ENCODE data around the gene CMPK2.
"Not testable (repeated sequence)": the region's sequence is repeated elsewhere in the genome, so short reads cannot be mapped to it uniquely, and the experiment has no call there.

The CMPK2 gene

DNA sequence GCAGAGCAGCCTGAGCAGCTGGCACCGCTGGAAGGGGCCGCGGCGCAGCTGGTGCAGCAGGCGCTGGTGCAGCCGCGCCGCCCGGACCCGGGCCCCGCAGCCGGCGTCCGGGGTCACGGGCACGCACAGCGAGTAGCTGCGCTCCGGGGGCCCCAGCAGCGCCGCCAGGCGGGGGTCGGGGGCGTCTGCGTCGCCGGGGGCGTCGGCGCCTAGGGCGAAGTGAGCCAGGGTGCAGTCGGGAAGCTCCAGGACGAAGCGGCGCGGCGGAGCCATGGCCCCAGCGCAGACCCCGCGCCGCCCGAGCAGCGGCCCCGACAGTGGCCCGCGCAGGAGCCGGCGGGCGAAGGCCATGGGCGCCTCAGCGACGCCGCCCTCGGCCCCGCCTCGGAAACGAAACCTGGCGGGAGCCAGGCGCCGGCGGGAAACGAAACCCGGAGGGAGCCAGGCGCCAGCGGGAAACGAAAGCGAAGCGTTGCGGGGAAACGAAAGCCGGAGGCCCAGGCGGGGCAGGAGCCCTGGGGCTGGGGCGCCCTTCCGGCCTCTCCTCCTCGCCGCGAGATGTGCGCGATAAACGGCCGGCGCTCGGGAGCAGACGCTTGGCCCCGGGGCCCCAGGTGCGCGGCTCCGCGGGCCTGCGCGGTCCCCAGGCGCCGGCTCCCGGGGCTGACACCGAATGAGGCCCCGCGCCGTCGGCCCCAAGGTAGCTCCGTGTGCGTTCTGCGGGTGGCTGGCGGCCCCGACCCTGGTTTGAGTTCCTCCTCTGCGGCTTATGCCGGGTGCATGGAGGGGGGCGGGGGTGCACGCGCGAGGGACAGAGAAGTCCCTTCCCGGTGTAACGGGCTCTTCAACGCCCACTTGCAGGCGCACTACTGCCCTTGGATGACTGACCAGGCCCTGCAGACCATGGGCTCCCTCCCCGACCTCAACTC is at the start of gene CMPK2:
CMPK2 (minus strand) TSS at position 562 of the 929 bp plus-strand sequence; CDS start at position 351, 211 bp downstream.
- peak; percentile 23 to 76 for DNase-seq (ENCODE audit: extremely low read depth in 1 of 2, low read depth in 1 of 2)

- DNase-seq (ENCODE audit: extremely low read depth in 1 of 2, low read depth in 1 of 2): no peak
Observed at GRCh38 chr2:6915399-6915798, 49.7 kb upstream of the CMPK2 start.

- DNase-seq (ENCODE audit: extremely low read depth in 1 of 2, low read depth in 1 of 2): no peak
Observed at GRCh38 chr2:6914828-6915227, 49.1 kb upstream of the CMPK2 start.

DNA sequence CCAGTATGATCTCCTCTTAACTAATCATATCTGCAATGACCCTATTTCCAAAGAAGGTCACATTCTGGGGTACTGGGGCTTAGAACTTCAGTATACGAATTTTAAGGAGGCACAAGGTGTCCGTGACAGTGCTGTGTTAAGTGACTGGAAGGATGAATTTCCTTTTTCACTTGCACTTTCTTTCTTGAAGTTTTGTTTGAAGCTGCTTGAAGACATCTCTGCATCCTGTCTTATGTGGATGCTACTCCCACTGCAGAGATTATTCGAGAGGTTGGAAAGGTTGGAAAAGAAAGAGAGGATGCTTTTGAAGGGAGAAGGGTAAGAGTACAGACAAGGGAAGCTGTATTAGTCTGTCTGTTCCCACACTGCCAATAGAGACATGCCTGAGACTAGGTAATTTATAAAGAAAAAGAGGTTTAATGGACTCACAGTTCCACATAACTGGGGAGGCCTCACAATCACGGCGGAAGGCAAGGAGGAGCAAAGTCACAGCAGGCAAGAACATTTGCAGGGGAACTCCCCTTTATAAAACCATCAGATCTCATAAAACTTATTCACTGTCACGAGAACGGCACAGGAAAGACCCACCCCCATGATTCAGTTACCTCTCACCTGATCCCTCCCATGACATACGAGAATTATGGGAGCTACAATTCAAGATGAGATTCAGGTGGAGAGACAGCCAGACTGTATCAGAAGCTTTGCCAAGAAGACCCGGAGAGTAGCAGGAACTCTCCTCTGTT is 47.9 kb upstream of the CMPK2 start:
- no peak for DNase-seq (ENCODE audit: extremely low read depth in 1 of 2, low read depth in 1 of 2)

DNA sequence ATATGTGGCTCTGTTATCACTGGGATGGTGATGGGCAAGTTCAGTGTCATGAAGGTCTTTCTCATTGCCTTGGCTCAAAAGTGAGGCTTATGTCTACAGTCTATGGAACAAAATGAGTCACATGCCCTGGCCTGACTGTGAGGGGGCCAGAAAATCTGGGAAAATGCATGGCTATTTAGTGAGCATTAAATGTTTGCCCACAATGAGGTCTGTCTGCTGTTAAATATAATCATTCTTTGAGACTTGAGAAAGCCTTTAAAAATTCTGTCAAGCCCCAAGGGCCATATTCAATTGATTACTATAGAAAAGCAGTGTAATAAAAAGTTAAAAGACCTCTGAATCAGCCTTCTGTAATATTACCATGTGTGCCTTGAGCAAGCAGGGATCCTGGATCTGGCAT is 46.0 kb upstream of the CMPK2 start:
- DNase-seq (ENCODE audit: extremely low read depth in 1 of 2, low read depth in 1 of 2): no peak

- DNase-seq (ENCODE audit: extremely low read depth in 1 of 2, low read depth in 1 of 2): no peak
Observed at GRCh38 chr2:6909431-6910385, 44.0 kb upstream of the CMPK2 start.

GRCh38 chr2:6908291-6908690 is 42.6 kb upstream of the CMPK2 start:
- DNase-seq (ENCODE audit: extremely low read depth in 1 of 2, low read depth in 1 of 2): no peak

DNA sequence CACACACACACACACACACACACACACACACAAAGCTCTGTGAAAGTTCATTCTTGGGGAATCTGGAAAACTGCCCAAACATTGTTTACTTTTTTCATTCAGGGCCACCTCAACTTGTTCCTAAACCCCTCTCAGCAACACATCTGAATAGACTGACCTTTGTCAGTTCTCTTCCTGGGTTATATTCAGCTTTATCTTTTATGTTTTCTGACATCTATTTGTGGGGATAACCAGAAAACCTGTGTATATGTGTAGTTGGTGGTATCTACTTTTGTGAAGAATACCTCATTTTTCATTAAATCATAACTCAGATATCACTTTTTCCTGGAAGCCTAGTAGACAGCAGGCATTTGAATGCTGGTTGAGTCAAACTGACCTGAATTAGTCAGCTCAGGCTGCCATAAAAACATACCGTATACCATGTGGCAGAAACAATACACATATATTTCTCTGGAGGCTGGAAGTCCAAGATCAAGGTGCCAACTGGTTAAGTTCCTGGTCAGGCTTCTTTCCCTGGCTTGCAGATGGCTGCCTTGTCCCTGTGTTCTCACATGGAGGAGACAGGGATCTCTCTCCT is 40.5 kb upstream of the CMPK2 start:
- DNase-seq (ENCODE audit: extremely low read depth in 1 of 2, low read depth in 1 of 2): no peak

DNA sequence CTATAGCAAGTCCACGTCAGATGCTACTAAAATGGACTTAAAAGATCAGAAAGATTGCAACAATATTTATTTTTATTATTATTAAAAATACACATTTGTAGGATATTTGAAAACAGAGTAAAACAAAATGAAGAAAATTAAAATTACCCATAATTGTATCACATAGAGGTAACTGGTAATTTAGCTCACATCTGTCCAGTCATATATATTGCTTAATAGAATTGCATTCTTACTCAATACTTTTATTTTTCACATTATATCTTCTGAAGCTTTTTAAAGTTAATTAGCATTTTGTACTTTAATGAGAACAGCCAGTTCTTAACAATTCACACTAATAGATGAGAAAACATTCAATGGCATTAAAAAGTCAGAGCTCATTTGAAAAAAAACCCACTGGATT is 40.0 kb upstream of the CMPK2 start:
- DNase-seq (ENCODE audit: extremely low read depth in 1 of 2, low read depth in 1 of 2): no peak

GRCh38 chr2:6902581-6902980 is 36.9 kb upstream of the CMPK2 start:
- not testable (repeated sequence) for DNase-seq (ENCODE audit: extremely low read depth in 1 of 2, low read depth in 1 of 2)

GRCh38 chr2:6896930-6897759 is 31.4 kb upstream of the CMPK2 start:
- no peak for DNase-seq (ENCODE audit: extremely low read depth in 1 of 2, low read depth in 1 of 2)

- no peak for DNase-seq (ENCODE audit: extremely low read depth in 1 of 2, low read depth in 1 of 2)
Observed at GRCh38 chr2:6893876-6894482, 28.3 kb upstream of the CMPK2 start.

DNA sequence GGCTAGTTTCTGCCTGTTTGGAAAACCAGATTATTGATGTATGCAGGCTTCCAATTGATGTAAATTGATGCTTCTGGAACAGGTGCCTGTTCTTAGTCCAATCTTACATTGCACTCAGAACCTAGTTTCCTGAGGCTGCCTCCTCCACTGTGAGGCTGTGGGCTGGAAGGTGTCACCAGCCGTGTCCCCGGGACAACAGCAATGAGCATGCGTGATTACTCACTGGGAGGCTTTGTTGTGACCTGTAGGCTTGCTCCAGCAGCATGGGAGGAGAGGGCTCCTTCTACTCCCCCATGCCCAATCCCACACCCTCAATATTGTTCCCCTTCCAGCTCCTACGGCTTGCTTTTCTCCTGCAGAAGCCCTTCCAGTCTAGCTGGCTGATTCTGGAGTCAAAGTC is 23.0 kb upstream of the CMPK2 start:
- DNase-seq (ENCODE audit: extremely low read depth in 1 of 2, low read depth in 1 of 2): no peak

- DNase-seq (ENCODE audit: extremely low read depth in 1 of 2, low read depth in 1 of 2): no peak
Observed at GRCh38 chr2:6887751-6888192, 22.1 kb upstream of the CMPK2 start.

- no peak for DNase-seq (ENCODE audit: extremely low read depth in 1 of 2, low read depth in 1 of 2)
Observed at GRCh38 chr2:6885968-6886367, 20.3 kb upstream of the CMPK2 start.

DNA sequence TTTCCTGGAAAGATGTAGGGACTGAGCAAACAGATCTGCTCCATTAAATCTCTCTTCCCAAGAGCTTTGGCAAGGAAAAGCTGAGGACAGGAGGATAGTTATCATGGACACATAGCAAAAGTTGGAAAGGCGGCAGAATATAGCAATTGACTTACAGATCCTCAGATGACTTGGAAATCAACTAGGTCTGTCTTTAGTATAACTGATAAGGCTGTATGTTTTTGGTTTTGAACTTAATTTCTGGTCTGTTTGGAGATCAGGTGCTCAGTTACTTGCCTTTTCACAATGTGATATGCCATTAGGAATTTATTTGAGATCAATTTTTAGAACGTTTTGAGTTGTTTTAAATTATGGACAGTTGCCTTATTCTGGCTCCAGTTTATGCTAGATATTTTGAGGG is 19.8 kb upstream of the CMPK2 start:
- DNase-seq (ENCODE audit: extremely low read depth in 1 of 2, low read depth in 1 of 2): no peak

DNA sequence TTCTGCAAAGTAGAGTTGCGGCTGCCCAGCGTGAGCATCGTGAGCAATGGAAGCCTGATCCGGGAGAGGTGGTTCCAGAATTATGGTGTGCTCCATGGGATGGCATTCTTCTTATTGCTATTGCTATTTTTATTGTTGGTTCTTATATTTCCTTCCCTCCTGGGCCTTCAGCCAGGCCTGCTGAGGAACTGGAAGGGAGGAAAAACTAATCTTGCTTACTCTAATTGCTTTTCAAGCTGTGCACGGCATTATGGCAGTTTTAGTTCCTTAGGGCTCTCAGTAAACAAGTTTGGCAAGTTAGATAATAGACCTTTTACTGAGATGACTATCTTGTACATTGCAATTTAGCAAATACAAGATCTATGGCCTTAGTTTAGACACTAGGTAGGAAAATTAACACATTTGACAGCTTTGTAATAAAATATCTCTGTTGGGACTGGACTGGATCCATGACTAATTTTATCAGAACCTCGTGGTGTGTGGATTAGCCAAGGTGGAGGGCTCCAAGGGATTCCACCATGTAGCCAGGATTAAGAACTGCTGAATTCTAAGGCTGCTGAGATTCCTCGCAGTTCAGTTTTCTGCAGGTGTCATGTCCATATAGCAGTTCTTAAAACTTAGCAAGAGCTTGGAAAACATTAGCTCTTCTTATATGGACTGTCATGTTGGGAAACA is 17.9 kb upstream of the CMPK2 start:
- DNase-seq (ENCODE audit: extremely low read depth in 1 of 2, low read depth in 1 of 2): no peak

- DNase-seq (ENCODE audit: extremely low read depth in 1 of 2, low read depth in 1 of 2): no peak
Observed at GRCh38 chr2:6881516-6881915, 15.8 kb upstream of the CMPK2 start.

DNA sequence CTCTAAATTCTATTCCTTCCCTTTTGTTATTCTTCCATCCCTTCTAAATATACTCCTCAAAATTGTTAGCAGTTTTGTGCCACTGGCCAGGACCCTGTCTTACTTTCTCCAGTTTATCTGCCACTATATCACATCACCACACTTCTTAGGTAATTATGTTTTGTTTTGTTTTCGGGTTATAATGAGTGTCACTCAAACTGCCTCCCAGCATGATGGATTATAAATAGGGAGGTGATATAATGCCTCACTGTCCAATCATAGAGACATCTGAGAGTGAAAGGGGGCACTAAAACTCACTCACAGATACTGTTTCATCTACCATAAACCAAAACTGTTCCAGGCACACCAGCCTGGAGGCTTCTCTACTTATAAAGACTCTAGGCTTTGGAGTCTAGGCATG is 15.3 kb upstream of the CMPK2 start:
- DNase-seq (ENCODE audit: extremely low read depth in 1 of 2, low read depth in 1 of 2): no peak
